ENCODE data around the gene DENND5A.
"Not testable (repeated sequence)": the region's sequence is repeated elsewhere in the genome, so short reads cannot be mapped to it uniquely, and the experiment has no call there.

The DENND5A gene

DNA sequence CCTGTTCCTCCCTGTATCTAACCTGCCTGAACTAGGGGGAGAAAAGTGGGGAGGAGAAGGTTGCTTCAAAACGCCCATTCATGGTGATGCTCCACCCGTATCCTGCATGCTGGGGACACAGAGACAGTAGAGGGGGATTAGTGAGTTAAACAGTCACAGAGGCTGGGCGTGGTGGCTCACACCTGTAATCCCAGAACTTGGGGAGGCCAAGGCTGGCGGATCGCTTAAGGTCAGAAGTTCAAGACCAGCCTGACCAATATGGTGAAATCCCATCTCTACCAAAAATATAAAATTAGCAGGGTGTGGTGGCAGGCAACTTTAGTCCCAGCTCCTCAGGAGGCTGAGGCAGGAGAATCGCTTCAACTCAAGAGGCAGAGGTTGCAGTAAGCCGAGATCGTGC lies 1.8 kb upstream of the DENND5A start:
- DNase-seq (ENCODE audit: low read depth) = no peak
- H3K4me3 ChIP-seq (ENCODE audit: low read depth, low read length) = no peak overlapping the region
- TF ChIP-seq, protein P1, sequence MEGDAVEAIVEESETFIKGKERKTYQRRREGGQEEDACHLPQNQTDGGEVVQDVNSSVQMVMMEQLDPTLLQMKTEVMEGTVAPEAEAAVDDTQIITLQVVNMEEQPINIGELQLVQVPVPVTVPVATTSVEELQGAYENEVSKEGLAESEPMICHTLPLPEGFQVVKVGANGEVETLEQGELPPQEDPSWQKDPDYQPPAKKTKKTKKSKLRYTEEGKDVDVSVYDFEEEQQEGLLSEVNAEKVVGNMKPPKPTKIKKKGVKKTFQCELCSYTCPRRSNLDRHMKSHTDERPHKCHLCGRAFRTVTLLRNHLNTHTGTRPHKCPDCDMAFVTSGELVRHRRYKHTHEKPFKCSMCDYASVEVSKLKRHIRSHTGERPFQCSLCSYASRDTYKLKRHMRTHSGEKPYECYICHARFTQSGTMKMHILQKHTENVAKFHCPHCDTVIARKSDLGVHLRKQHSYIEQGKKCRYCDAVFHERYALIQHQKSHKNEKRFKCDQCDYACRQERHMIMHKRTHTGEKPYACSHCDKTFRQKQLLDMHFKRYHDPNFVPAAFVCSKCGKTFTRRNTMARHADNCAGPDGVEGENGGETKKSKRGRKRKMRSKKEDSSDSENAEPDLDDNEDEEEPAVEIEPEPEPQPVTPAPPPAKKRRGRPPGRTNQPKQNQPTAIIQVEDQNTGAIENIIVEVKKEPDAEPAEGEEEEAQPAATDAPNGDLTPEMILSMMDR (IDR thresholded peaks at IDR 0.05; ENCODE audit: low read depth, low read length) = no peak
- TF ChIP-seq POLR2A (IDR thresholded peaks at IDR 0.05; ENCODE audit: extremely low read depth, insufficient read length) = no peak
- TF ChIP-seq MYC (IDR thresholded peaks at IDR 0.05; ENCODE audit: low read depth, low read length) = no peak

DNA sequence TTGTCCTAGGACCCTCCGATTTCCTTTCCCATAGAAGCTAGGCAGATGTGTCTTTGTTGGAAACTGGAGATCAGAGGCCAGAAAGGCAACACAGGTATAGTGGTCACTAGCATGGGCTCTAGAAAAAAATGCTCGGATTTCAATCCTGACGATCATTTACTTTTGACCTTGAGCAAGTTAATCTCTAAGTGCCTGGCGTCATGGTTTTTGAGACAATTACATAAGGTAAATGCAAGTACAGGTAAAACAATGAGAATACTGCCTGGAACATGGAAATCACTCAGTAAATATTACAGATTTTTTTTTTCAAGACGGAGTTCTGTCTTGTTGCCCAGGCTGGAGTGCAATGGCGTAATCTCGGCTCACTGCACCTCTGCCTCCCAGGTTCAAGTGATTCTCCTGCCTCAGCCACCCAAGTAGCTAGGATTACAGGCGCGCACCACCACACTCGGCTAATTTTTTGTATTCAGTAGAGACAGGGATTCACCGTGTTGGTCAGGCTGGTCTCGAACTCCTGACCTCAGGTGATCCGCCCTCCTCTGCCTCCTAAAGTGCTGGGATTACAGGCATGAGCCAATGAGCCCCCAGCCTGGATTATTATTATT lies 1.1 kb upstream of the DENND5A start:
- no peak for DNase-seq (ENCODE audit: low read depth)
- TF ChIP-seq MYC (IDR thresholded peaks at IDR 0.05; ENCODE audit: low read depth, low read length) (no peak), POLR2A (IDR thresholded peaks at IDR 0.05; ENCODE audit: extremely low read depth, insufficient read length) (no peak)
- TF ChIP-seq, protein P2, sequence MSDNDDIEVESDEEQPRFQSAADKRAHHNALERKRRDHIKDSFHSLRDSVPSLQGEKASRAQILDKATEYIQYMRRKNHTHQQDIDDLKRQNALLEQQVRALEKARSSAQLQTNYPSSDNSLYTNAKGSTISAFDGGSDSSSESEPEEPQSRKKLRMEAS (IDR thresholded peaks at IDR 0.05; ENCODE audit: low read depth, low read length) = no peak
- TF ChIP-seq, protein P1 (IDR thresholded peaks at IDR 0.05; ENCODE audit: low read depth, low read length) = no peak
- H3K4me3 ChIP-seq (ENCODE audit: low read depth, low read length) = no peak overlapping the region

DNA sequence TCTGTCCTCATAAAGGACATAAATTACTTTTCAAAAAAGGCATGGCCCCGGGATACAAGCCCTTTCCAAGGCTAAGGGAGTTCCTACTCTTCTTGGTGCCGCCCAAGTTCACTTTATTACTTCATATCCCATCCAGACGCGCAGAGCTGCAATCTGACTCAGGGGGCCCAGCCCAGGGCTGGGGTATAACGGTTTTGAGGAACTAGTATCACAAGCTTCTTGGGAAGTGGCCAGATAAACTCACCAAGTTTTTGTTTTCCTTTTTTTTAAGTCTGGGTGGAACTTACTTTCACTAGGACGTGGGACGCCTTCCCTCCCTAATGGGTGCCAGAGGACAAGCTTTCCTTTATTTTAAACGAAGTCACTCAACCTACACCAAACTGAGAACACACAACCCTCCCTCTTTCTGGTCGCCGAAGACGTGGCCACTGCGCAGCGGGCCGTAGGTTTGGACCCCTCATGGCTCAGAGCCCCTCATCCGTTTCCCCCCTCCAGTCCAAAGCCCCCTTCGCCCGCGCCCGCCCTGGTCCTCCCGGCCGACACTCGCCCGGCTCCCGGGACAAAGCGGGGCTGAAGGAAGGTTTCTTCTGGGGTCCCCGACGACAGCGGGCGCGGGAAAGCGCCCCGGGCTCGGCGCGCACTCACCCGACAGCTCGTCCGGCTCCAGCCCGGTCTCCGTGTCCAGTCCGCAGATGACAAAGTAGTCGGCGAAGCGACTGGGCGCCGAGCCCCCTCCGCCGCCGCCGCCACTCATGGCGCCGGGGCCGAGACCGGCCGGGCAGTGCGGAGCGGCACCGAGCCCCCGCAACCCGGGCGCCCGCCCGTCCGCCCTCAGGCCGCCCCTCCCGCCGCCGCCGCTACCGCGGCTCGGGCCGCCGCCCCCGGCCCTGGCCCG lies 587 bp downstream of the DENND5A start:
- DNase-seq (ENCODE audit: low read depth) = peak; percentile 93
- peak; percentile 34 for TF ChIP-seq POLR2A (IDR thresholded peaks at IDR 0.05; ENCODE audit: extremely low read depth, insufficient read length)
- peak; percentile 65 for TF ChIP-seq MYC (IDR thresholded peaks at IDR 0.05; ENCODE audit: low read depth, low read length)
- TF ChIP-seq, protein P1 (IDR thresholded peaks at IDR 0.05; ENCODE audit: low read depth, low read length) = no peak
- TF ChIP-seq, protein P2 (IDR thresholded peaks at IDR 0.05; ENCODE audit: low read depth, low read length) = peak; percentile 24
- peak overlapping the region; percentile 91 for H3K4me3 ChIP-seq (ENCODE audit: low read depth, low read length)

DNA sequence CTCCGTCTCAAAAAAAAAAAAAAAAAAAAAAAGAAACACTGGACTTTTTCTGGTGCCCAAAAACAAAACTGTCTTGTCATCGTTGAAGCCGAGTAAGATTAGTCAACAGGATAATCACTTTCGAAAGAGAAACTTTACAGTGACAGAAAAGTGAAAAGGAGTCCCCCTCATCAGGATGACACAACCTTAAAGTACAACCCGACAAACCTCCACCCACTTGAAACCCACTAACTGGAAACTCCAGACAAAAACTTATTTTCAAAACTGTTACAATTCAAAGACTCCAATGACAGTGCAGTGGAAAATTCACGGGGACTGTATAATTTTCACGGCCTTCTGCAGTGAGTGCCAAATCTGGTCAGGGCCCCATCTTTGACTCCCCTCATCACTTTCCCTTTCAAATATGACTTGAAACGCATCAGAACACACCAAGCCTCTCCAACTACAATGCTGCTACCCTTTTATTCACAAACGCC lies 1.3 kb downstream of the DENND5A start:
- H3K4me3 ChIP-seq (ENCODE audit: low read depth, low read length) = peak overlapping the region; percentile 91
- peak; percentile 80 for DNase-seq (ENCODE audit: low read depth)
- TF ChIP-seq, protein P2 (IDR thresholded peaks at IDR 0.05; ENCODE audit: low read depth, low read length) = no peak
- TF ChIP-seq MYC (IDR thresholded peaks at IDR 0.05; ENCODE audit: low read depth, low read length) (no peak), POLR2A (IDR thresholded peaks at IDR 0.05; ENCODE audit: extremely low read depth, insufficient read length) (no peak)
- TF ChIP-seq, protein P1 (IDR thresholded peaks at IDR 0.05; ENCODE audit: low read depth, low read length) = no peak

DNA sequence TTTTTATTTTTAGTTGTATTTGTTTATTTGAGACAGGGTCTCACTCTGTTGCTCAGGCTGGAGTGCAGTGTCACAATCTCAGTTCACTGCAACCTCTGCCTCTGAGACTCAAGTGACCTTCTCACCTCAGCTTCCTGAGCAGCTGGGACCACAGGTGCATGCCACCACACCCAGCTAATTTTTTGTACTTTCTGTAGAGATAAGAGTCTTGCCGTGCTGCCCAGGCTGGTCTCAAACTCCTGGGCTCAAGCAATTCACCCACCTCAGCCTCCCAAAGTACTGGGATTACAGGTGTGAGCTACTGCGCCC lies 4.4 kb downstream of the DENND5A start:
- not testable (repeated sequence) for H3K4me3 ChIP-seq (ENCODE audit: low read depth, low read length); DNase-seq (ENCODE audit: low read depth)

DNA sequence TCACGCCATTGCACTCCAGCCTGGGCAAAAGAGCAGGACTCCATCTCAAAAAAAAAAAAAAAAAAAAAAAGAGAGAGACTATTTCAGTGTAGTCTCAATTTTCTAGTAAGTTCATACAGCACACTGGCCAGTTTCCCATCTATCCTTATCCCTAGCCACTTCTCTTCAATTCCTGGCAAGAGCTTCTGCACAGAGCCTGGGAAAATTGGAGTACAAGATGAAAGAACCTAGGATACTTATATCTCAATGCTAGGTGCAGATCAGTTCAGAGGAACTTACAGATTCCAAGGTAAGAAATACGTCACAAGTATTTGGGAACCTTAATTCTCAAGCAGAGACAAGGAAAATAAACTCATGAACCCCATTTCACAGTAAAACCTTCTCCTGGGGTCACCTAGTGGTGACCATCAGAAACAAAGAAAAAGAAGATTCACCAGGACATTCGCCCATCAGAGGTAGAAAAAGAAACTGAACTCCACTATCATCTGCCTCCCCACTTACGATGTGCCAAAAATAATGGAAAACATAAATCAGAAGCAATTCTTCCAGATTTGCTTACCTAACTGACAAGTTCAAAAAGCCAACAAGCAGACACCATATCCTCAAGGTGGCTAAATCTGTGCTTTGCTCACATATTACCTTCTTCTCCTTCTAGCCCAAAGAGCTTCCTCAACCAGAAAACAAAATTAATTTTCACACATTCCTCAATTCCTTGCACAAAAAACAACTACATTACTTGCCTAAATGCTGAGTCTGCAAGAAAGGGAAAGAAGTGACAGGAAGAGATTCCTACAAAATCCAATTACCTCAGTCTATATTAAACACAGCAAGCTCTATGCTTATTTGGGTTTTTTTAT lies 4.9 kb downstream of the DENND5A start:
- H3K4me3 ChIP-seq (ENCODE audit: low read depth, low read length) = no peak overlapping the region
- no peak for TF ChIP-seq MYC (IDR thresholded peaks at IDR 0.05; ENCODE audit: low read depth, low read length)
- TF ChIP-seq, protein P1 (IDR thresholded peaks at IDR 0.05; ENCODE audit: low read depth, low read length) = peak; percentile 7
- no peak for DNase-seq (ENCODE audit: low read depth)

DNA sequence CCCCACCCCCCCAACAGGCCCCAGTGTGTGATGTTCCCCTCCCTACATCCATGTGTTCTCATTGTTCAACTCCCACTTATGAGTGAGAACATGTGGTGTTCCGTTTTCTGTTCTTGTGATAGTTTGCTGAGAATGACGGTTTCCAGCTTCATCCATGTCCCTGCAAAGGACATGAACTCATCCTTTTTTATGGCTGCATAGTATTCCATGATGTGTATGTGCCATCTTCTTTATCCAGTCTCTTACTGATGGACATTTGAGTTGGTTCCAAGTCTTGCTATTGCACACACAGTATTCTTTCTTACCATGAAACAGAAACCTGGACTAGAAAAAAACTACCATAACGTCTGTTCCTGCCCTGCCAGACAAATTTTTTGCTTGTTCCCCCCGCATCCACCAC lies 6.9 kb downstream of the DENND5A start:
- not testable (repeated sequence) for H3K4me3 ChIP-seq (ENCODE audit: low read depth, low read length); DNase-seq (ENCODE audit: low read depth)
